ENCODE data around the gene TMEM174.

The TMEM174 gene

GRCh38 chr5:73137563-73138530 lies 35.1 kb upstream of the TMEM174 start:
- H3K27ac Mint-ChIP-seq, result no peak overlapping the region
- no peaks in the 10 kb centered on the region for H3K36me3 Mint-ChIP-seq (ENCODE audit: low read depth)
- peaks cover 12% of the 10 kb centered on the region for H3K27me3 Mint-ChIP-seq (ENCODE audit: low read depth)
- H3K4me1 Mint-ChIP-seq, result peaks cover 30% of the 10 kb centered on the region
- H3K4me3 Mint-ChIP-seq, result no peak overlapping the region
- no peaks in the 10 kb centered on the region for H3K9me3 Mint-ChIP-seq
- TF ChIP-seq, protein P1, sequence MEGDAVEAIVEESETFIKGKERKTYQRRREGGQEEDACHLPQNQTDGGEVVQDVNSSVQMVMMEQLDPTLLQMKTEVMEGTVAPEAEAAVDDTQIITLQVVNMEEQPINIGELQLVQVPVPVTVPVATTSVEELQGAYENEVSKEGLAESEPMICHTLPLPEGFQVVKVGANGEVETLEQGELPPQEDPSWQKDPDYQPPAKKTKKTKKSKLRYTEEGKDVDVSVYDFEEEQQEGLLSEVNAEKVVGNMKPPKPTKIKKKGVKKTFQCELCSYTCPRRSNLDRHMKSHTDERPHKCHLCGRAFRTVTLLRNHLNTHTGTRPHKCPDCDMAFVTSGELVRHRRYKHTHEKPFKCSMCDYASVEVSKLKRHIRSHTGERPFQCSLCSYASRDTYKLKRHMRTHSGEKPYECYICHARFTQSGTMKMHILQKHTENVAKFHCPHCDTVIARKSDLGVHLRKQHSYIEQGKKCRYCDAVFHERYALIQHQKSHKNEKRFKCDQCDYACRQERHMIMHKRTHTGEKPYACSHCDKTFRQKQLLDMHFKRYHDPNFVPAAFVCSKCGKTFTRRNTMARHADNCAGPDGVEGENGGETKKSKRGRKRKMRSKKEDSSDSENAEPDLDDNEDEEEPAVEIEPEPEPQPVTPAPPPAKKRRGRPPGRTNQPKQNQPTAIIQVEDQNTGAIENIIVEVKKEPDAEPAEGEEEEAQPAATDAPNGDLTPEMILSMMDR (IDR thresholded peaks at IDR 0.05; ENCODE audit: unreplicated experiment in 3 of 3), result no peak

DNA sequence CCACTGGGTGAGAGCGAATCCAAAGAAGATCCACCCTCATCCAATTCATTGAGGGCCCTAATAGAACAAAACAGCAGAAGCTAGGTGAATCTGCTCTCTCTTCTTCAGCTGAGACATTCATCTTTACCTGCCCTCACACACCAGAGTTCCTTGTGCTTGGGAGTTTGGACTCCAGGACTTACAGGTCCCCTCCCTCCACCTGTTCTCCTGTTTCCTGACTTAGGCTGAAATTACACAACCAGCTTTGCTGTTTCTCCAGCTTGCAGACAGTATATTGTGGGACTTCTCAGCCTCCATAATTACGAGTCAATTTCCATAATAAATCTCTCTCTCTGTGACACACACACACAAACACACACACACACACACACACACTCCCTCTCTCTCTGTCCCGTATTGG lies 33.5 kb upstream of the TMEM174 start:
- Mint-ChIP-seq H3K27me3 (ENCODE audit: low read depth) (peaks cover 7% of the 10 kb centered on the region), H3K36me3 (ENCODE audit: low read depth) (no peaks in the 10 kb centered on the region), H3K4me3 (no peak overlapping the region), H3K4me1 (peaks cover 30% of the 10 kb centered on the region), H3K27ac (no peak overlapping the region), H3K9me3 (no peaks in the 10 kb centered on the region)
- TF ChIP-seq, protein P1 (IDR thresholded peaks at IDR 0.05; ENCODE audit: unreplicated experiment in 3 of 3), result no peak

- Mint-ChIP-seq H3K27me3 (ENCODE audit: low read depth) (peaks cover 4% of the 10 kb centered on the region), H3K9me3 (no peaks in the 10 kb centered on the region), H3K4me1 (peaks cover 25% of the 10 kb centered on the region), H3K36me3 (ENCODE audit: low read depth) (no peaks in the 10 kb centered on the region), H3K4me3 (no peak overlapping the region), H3K27ac (no peak overlapping the region)
- TF ChIP-seq, protein P1 (IDR thresholded peaks at IDR 0.05; ENCODE audit: unreplicated experiment in 3 of 3), result no peak
Observed at GRCh38 chr5:73140801-73141200, 32.2 kb upstream of the TMEM174 start.

DNA sequence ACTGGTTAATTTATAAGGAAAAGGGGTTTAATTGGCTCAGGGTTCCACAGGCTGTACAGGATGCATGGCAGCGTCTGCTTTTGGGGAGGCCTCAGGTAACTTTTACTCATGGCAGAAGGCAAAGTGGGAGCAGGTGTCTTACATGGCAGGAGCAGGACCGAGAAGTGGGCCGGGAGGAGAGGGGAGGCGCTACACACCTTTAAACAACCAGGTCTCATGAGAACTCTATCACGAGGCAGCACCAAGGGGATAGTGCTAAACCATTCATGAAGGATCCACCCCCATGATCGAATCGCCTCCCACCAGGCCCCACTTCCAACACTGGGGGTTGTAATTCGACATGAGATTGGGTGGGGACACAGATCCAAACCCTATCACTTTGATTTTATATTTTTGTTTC lies 31.0 kb upstream of the TMEM174 start:
- Mint-ChIP-seq H3K4me3 (no peak overlapping the region), H3K36me3 (ENCODE audit: low read depth) (no peaks in the 10 kb centered on the region), H3K27ac (no peak overlapping the region), H3K27me3 (ENCODE audit: low read depth) (peaks cover 11% of the 10 kb centered on the region), H3K4me1 (peaks cover 14% of the 10 kb centered on the region), H3K9me3 (no peaks in the 10 kb centered on the region)
- TF ChIP-seq, protein P1 (IDR thresholded peaks at IDR 0.05; ENCODE audit: unreplicated experiment in 3 of 3), result no peak

DNA sequence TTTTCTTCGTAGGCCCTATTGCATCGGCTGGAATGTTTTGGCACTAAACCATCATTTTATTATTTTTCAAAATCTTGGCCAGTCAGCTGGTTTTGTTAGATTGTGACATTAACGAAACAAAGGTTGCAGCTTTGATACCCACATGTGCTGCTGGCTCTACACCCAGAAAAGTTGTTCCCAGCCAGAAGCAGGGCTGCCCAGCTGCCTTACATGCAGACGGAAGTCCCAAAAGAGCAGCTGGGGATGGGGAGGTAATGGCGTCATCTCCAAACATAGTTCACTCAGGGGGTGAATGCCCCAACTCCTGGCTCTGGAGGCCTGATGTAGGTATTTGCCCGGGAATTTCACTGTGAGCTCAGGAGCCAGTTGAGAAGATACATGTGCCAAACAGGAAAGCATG lies 29.3 kb upstream of the TMEM174 start:
- H3K9me3 Mint-ChIP-seq, result no peaks in the 10 kb centered on the region
- TF ChIP-seq, protein P1 (IDR thresholded peaks at IDR 0.05; ENCODE audit: unreplicated experiment in 3 of 3), result no peak
- peaks cover 5% of the 10 kb centered on the region for H3K4me1 Mint-ChIP-seq
- no peaks in the 10 kb centered on the region for H3K36me3 Mint-ChIP-seq (ENCODE audit: low read depth)
- H3K4me3 Mint-ChIP-seq, result no peak overlapping the region
- no peak overlapping the region for H3K27ac Mint-ChIP-seq
- H3K27me3 Mint-ChIP-seq (ENCODE audit: low read depth), result peaks cover 9% of the 10 kb centered on the region

DNA sequence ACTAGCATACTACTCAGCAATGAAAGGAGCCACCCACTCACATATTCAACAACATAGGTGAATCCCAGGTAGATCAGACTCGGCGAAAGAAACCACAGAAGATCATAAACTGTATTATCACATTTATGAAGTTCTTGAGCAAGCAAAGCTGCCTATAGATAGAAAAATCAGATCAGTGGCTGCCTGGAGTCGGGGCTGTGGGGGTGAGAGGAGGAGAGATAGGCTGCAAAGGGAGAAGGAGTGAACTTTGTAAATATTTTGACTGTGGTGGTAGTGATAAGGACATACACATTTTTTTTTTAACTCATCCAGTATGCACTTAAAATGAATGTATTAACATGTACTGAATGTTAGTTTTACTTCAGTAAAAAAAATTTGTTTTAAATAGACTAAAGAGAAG lies 23.5 kb upstream of the TMEM174 start:
- Mint-ChIP-seq H3K27ac (no peak overlapping the region), H3K4me1 (peaks cover 7% of the 10 kb centered on the region), H3K9me3 (no peaks in the 10 kb centered on the region), H3K36me3 (ENCODE audit: low read depth) (no peaks in the 10 kb centered on the region), H3K4me3 (no peak overlapping the region), H3K27me3 (ENCODE audit: low read depth) (peaks cover 9% of the 10 kb centered on the region)
- TF ChIP-seq, protein P1 (IDR thresholded peaks at IDR 0.05; ENCODE audit: unreplicated experiment in 3 of 3), result no peak
